NB4 (cell line): ENCODE measurements around the gene ADAMTSL1.

ENCODE experiments used
- CTCF ChIP-seq: IDR thresholded peaks from one replicate; pipeline ENCODE4 v1.5.1; 2012; ENCODE audit warnings: low read depth, low read length
- MAX ChIP-seq: IDR thresholded peaks from 2 replicates; pipeline ENCODE4 v1.6.1; 2011; ENCODE audit warnings: low read depth, low read length
- MYC ChIP-seq: IDR thresholded peaks from 2 replicates; pipeline ENCODE4 v1.6.1; 2011; ENCODE audit warnings: low read depth, low read length
- POLR2A ChIP-seq: IDR thresholded peaks from 2 replicates; pipeline ENCODE4 v1.6.1; 2011; ENCODE audit warnings: mild to moderate bottlenecking; ENCODE audit not compliant: insufficient read length; ENCODE audit errors: extremely low read depth

DNA sequence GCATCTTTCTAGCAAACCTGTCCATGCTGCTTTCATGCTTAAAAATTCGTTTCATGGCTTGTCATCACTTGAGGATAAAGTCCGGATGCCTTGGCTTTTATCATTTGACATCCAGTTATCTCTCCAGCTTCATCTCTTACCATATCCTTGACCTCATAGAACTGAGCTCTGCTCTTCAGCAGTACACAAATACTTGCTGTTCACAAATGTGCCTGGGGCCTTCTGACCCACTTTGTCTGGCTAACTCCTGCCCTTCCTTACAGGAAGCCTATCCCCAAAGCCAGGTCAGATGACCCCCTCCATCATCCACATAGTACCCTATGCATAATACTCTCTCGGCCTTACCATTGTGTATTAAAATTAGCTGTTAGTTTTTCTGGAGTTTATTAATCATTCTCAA is 310.0 kb downstream of the ADAMTSL1 start:
- TF ChIP-seq CTCF (no peak), POLR2A (no peak), MAX (no peak), MYC (no peak)
